GM12875 (cell line): ENCODE data around the gene SSH2.

Experiments used
- H3K4me3 ChIP-seq: one replicate; pipeline ENCODE4 v1.5.1; 2011; ENCODE audit warnings: low read depth, low read length, control low read depth
- CTCF ChIP-seq: IDR thresholded peaks from 2 replicates; pipeline ENCODE4 v1.5.1; 2011; ENCODE audit warnings: low read depth, mild to moderate bottlenecking, control low read depth, inconsistent platforms, low read length, moderate library complexity, borderline replicate concordance; ENCODE audit not compliant: insufficient read depth

SSH2 gene

GRCh38 chr17:29665481-29665810 lies 264.6 kb downstream of the SSH2 start:
- no peak for TF ChIP-seq CTCF
- no peak overlapping the region for H3K4me3 ChIP-seq

DNA sequence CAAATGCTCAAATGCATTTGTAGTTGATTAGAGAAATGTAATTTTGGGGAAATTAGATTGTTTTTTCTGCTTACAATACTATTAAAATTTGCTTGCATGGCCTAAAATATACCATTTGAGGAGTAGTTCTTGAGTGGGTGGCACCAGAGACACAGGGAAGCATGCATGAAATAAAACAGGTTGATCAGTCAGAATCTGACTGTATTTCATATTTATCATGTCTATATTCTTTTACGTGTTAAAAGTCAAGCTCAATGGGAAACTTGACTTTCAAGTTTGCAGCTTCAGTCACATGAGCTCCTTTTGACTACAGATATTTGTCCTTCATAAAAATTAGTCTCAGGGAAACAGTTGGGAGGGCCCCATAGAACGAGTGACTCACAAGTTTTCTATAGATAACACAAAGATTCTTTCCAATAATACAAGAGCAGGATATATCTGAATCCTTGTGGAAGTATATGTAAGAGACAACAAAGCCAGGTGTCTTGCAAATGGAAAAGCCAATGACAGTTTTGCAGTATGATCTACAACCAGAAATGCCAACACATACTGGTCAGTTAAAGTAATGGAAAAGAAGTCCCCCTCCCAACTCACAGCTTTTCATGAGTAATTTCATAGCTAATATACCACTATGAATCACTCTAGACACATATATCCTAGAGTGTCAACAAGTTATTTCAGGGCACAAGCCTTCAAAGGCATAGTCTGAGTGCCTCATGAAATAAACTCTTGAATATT lies 265.1 kb downstream of the SSH2 start:
- no peak for TF ChIP-seq CTCF
- no peak overlapping the region for H3K4me3 ChIP-seq

- no peak overlapping the region for H3K4me3 ChIP-seq
- no peak for TF ChIP-seq CTCF
These were observed 266.9 kb downstream of the SSH2 start for GRCh38 chr17:29663155-29663554.

- TF ChIP-seq CTCF = no peak
- H3K4me3 ChIP-seq = no peak overlapping the region
These were observed 268.8 kb downstream of the SSH2 start for GRCh38 chr17:29661213-29661612.

DNA sequence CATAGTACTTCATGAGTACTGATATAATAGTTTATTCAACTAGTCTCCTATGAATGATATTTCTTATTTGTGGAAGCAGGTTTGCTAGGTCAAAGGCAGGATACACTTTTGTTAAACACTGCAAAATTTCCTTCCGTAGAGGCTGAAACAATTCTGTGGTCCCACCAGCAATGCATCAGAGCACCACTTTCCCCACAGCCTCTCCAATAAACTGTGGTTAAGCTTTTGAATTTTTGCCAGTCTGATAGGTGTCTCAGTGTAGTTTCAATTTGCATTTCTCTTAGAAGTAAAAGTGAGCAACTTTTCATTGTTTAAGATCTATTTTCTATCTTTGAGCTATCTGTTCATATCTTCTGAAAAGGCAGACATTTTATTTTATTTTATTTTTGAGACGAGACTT lies 270.9 kb downstream of the SSH2 start:
- no peak for TF ChIP-seq CTCF
- H3K4me3 ChIP-seq = no peak overlapping the region

GRCh38 chr17:29655323-29655722 lies 274.7 kb downstream of the SSH2 start:
- no peak overlapping the region for H3K4me3 ChIP-seq
- TF ChIP-seq CTCF = no peak

DNA sequence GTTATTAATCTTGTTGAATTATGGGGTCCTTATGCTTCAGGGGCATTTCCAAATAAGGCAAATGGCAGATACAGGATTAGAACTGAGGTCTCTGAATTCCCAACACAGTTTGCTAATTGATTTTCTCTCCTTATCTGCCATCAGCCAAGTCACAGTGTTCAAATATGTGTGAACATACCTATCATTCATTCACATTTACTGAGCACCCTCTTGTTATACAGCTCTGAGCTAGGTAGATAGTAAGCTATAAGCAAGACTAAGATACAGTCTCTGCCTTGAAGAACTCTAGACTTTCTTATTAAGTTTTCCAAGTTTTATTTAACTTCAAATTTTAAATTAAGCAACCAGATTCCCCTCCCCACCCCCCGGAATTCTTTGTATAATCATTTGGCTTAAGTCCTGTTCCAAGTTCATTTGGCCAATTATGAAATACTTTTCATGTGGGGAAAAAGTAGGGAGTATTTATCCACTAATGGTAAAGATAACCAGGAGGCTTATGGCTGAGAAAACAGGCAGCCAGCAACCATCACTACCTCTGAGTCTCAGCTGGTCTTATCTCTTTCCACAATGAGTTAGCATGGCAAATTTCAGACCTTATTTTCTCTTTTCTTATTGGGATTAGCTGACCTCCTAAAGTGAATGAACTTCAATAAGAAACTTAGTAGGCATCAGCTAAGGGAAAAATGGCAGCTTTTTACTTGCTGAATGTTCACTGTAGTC lies 275.9 kb downstream of the SSH2 start:
- TF ChIP-seq CTCF = no peak
- H3K4me3 ChIP-seq = no peak overlapping the region
